ENCODE data around the gene GALNT4.

DNA sequence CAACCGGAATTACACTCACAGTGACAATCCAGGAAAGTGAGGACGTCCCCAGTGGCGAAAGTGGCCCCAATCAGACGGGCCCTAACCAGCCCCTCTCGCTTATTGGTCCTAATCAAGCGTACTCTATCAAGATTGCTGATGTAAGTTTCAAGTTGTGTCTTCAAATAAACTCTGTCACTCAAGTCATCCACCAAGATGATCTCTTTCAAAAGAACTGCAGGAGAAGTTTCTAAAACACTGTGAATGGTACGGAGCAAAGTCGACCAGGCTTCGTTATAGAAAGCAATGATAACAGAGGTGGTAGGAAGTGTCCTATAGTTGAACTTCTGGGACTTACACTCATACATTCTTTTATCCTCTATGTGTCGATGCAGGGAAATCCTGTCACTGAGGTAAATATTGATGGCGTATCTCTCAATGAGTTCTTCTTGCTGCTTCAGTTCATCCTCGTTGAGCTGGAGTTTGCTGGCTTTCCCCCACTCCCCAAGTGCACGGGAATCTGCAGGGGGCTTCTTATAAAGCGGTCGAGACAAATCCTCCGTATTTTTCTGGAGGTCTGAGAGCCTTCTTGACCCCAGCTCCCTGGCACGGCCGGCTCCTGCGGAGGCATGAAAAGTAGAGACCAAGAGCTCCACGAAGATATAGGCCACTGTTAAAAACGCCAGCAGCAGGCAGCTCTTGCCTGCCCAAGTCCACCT lies 604 bp downstream of the GALNT4 start:
- TF ChIP-seq POLR2A (IDR thresholded peaks at IDR 0.05; ENCODE audit: low read depth, low read length) (no peak), POLR2AphosphoS5 (IDR thresholded peaks at IDR 0.05; ENCODE audit: low read depth, low read length) (no peak)
